ENCODE results near the gene URB1.

Gene URB1

GRCh38 chr21:32382108-32382644 lies 10.6 kb downstream of the URB1 start:
- no peak for TF ChIP-seq CTCF (IDR thresholded peaks at IDR 0.05; ENCODE audit: unreplicated experiment in 3 of 3)
- H3K9me3 Mint-ChIP-seq = no peaks in the 10 kb centered on the region
- peaks cover 43% of the 10 kb centered on the region for H3K4me1 Mint-ChIP-seq
- no peak overlapping the region for H3K4me3 Mint-ChIP-seq
- peaks cover 65% of the 10 kb centered on the region for H3K36me3 Mint-ChIP-seq (ENCODE audit: low read depth)
- H3K27me3 Mint-ChIP-seq (ENCODE audit: low read depth) = no peaks in the 10 kb centered on the region
- peak overlapping the region in 2 of 3 experiments; percentile 38 to 65 for H3K27ac Mint-ChIP-seq

GRCh38 chr21:32381571-32381970 lies 11.2 kb downstream of the URB1 start:
- H3K27ac Mint-ChIP-seq = peak overlapping the region in 2 of 3 experiments; percentile 45 to 65
- no peak for TF ChIP-seq CTCF (IDR thresholded peaks at IDR 0.05; ENCODE audit: unreplicated experiment in 3 of 3)
- no peaks in the 10 kb centered on the region for H3K27me3 Mint-ChIP-seq (ENCODE audit: low read depth)
- H3K9me3 Mint-ChIP-seq = no peaks in the 10 kb centered on the region
- peaks cover 65% of the 10 kb centered on the region for H3K36me3 Mint-ChIP-seq (ENCODE audit: low read depth)
- peaks cover 43% of the 10 kb centered on the region for H3K4me1 Mint-ChIP-seq
- no peak overlapping the region for H3K4me3 Mint-ChIP-seq

DNA sequence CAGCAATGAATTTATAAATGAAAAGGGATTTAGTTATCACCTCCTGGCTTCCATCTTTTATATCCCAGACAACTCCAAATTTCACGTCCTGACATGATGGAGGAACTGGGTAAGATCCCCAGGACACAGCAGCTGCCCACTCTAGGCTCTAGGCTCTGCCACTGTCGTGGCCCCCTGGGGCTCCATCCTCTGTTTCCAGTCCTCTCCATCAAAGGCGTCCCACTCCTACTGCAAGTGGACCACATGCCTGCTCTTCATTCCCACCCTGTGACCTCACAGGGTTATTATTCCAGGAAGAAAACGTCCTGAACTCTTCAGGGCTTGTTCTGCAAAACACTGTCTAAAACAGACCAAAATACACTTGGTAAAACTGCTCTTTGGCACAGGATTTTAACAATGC lies 11.9 kb downstream of the URB1 start:
- H3K36me3 Mint-ChIP-seq (ENCODE audit: low read depth) = peaks cover 68% of the 10 kb centered on the region
- peaks cover 43% of the 10 kb centered on the region for H3K4me1 Mint-ChIP-seq
- peak overlapping the region; percentile 40 to 65 (median 45) for H3K27ac Mint-ChIP-seq
- no peaks in the 10 kb centered on the region for H3K27me3 Mint-ChIP-seq (ENCODE audit: low read depth)
- H3K4me3 Mint-ChIP-seq = no peak overlapping the region
- no peak for TF ChIP-seq CTCF (IDR thresholded peaks at IDR 0.05; ENCODE audit: unreplicated experiment in 3 of 3)
- H3K9me3 Mint-ChIP-seq = no peaks in the 10 kb centered on the region

DNA sequence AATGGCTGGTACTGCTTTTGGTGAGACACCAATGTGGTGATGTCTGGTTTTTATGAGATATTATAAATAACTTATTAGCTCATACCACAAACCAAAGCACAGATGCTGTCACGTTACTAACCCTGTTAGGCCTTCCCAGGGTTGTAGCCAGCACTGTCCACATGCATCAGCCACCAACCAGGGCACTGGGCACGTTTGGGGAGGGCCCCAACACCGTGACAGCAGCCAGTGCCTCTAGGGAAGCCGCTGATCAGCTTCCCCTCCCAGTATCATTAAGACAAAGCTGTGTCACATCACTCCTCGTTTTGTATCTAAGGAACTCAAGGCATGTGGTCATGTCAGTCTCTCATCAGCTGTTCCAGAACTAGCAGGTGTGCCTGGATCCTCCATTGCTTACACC lies 13.9 kb downstream of the URB1 start:
- Mint-ChIP-seq H3K36me3 (ENCODE audit: low read depth) (peaks cover 60% of the 10 kb centered on the region), H3K27ac (peak overlapping the region; percentile 61 to 81 (median 64)), H3K27me3 (ENCODE audit: low read depth) (no peaks in the 10 kb centered on the region), H3K9me3 (no peaks in the 10 kb centered on the region), H3K4me1 (peaks cover 43% of the 10 kb centered on the region), H3K4me3 (peak overlapping the region in 1 of 3 experiments; percentile 25)
- no peak for TF ChIP-seq CTCF (IDR thresholded peaks at IDR 0.05; ENCODE audit: unreplicated experiment in 3 of 3)

- TF ChIP-seq CTCF (IDR thresholded peaks at IDR 0.05; ENCODE audit: unreplicated experiment in 3 of 3) = no peak
- Mint-ChIP-seq H3K36me3 (ENCODE audit: low read depth) (peaks cover 55% of the 10 kb centered on the region), H3K27me3 (ENCODE audit: low read depth) (no peaks in the 10 kb centered on the region), H3K27ac (peak overlapping the region in 2 of 3 experiments; percentile 61 to 64), H3K4me1 (peaks cover 46% of the 10 kb centered on the region), H3K9me3 (no peaks in the 10 kb centered on the region), H3K4me3 (no peak overlapping the region)
Measured at GRCh38 chr21:32377991-32378390, 14.8 kb downstream of the URB1 start.

GRCh38 chr21:32377506-32377905 lies 15.3 kb downstream of the URB1 start:
- H3K27ac Mint-ChIP-seq = no peak overlapping the region
- H3K4me1 Mint-ChIP-seq = peaks cover 49% of the 10 kb centered on the region
- peaks cover 56% of the 10 kb centered on the region for H3K36me3 Mint-ChIP-seq (ENCODE audit: low read depth)
- no peaks in the 10 kb centered on the region for H3K27me3 Mint-ChIP-seq (ENCODE audit: low read depth)
- no peaks in the 10 kb centered on the region for H3K9me3 Mint-ChIP-seq
- no peak overlapping the region for H3K4me3 Mint-ChIP-seq
- no peak for TF ChIP-seq CTCF (IDR thresholded peaks at IDR 0.05; ENCODE audit: unreplicated experiment in 3 of 3)
